Measurements from ENCODE around the gene PCDHGA7. TPM values are rescaled to one million over a fixed set of nuclear protein-coding genes. Genes with fewer than 3 reads are reported as not detected.

The PCDHGA7 gene
- polyA plus RNA-seq, 1 of the 3 experiments (the other 2 are of a cell fraction), result 7.8 TPM

GRCh38 chr5:141354900-141355469 is 27.6 kb upstream of the PCDHGA7 start, which contains the start of gene PCDHGA4:
PCDHGA4 (plus strand) TSS chr5:141355021; CDS start chr5:141355108, 87 bp downstream.
- Histone ChIP-seq H3K4me3 (ENCODE audit: low read depth in 2 of 2, low read length in 1 of 2) (peak within 1 kb of the TSS in 1 of 2 experiments; percentile 28; a peak in 2 of 4 replicates), H3K9ac (no peak within 1 kb of the TSS), H3K36me3 (replicated peaks in 1 of 2; ENCODE audit: control insufficient read depth in 1 of 2, insufficient read depth in 2 of 2, low read length in 1 of 2) (no peaks in the 10 kb centered on the region), H3K4me1 (ENCODE audit: control insufficient read depth in 1 of 2, insufficient read depth in 2 of 2, low read depth in 1 of 2, low read length in 1 of 2) (no peaks in the 10 kb centered on the region), H3K4me2 (no peak within 1 kb of the TSS), H4K20me1 (ENCODE audit: insufficient read depth) (no peaks in the 10 kb centered on the region), H3K27ac (ENCODE audit: low read depth in 2 of 2, low read length in 1 of 2) (no peak within 1 kb of the TSS), H3F3A (replicated peaks; ENCODE audit: insufficient read depth) (no peaks in the 10 kb centered on the region), H2AFZ (ENCODE audit: low read depth) (0 out of 2 replicates have a peak within 1 kb of the TSS, but pooled peaks have one; percentile 13), H3K79me2 (ENCODE audit: insufficient read depth) (no peaks in the 10 kb centered on the region), H3K9me3 (no peaks in the 10 kb centered on the region; the same call in 1 of the 2 replicates), H3K9me2 (no peaks in the 10 kb centered on the region), H3K27me3 (ENCODE audit: insufficient read depth) (no peaks in the 10 kb centered on the region)
- POLR2A ChIA-PET, result interaction anchor here (0.7 kb wide), 1 partner anchor 206 kb away, joined by 3 read pairs; no protein-coding TSS in a partner anchor
- CTCF ChIA-PET, result interaction anchor here (0.8 to 1.7 kb wide), 8 partner anchors 122 to 212 kb away, joined by 3 to 8 read pairs (median 4); partner anchors contain the start of gene PCDHB6
- no peak for DNase-seq
- WGBS (ENCODE audit: low lambda C conversion rate), result 50% methylated on average over 23 of the region's 29 CpGs
- TF ChIP-seq SMC3 (IDR thresholded peaks at IDR 0.05; ENCODE audit: low read depth, low read length) (0 out of 2 replicates have a peak, but pooled peaks have one; percentile 11), EP300 (IDR thresholded peaks at IDR 0.05; ENCODE audit: borderline replicate concordance in 1 of 2, low read depth in 1 of 2, low read length in 1 of 2) (no peak), POLR2AphosphoS5 (IDR thresholded peaks at IDR 0.05; ENCODE audit: low read depth, low read length) (no peak), YY1 (IDR thresholded peaks at IDR 0.05; ENCODE audit: low read depth) (no peak), FOXJ3 (CRISPR knock-in tag; IDR thresholded peaks at IDR 0.05) (no peak), RAD21 (IDR thresholded peaks at IDR 0.05; ENCODE audit: low read length) (0 out of 2 replicates have a peak, but pooled peaks have one; percentile 33), SIN3A (IDR thresholded peaks at IDR 0.05; ENCODE audit: borderline replicate concordance, low read depth, low read length) (no peak), TCF12 (IDR thresholded peaks at IDR 0.05) (no peak), RCOR1 (IDR thresholded peaks at IDR 0.05; ENCODE audit: low read length) (no peak), NRF1 (IDR thresholded peaks at IDR 0.05; ENCODE audit: low read depth, low read length) (no peak), FOXM1 (IDR thresholded peaks at IDR 0.05; ENCODE audit: low read depth) (no peak), RFX5 (IDR thresholded peaks at IDR 0.05; ENCODE audit: low read length) (no peak), CHD2 (IDR thresholded peaks at IDR 0.05; ENCODE audit: low read length, partially characterized antibody) (no peak), CTCF (IDR thresholded peaks at IDR 0.05) (peak; percentile 59), GATA2 (CRISPR knock-in tag; IDR thresholded peaks at IDR 0.05) (no peak), EZH2phosphoT487 (IDR thresholded peaks at IDR 0.05; ENCODE audit: borderline replicate concordance, low read depth) (no peak), ELF1 (IDR thresholded peaks at IDR 0.05) (no peak), TAF1 (IDR thresholded peaks at IDR 0.05; ENCODE audit: borderline replicate concordance, low read depth, low read length) (no peak)
- TF ChIP-seq, protein P1, sequence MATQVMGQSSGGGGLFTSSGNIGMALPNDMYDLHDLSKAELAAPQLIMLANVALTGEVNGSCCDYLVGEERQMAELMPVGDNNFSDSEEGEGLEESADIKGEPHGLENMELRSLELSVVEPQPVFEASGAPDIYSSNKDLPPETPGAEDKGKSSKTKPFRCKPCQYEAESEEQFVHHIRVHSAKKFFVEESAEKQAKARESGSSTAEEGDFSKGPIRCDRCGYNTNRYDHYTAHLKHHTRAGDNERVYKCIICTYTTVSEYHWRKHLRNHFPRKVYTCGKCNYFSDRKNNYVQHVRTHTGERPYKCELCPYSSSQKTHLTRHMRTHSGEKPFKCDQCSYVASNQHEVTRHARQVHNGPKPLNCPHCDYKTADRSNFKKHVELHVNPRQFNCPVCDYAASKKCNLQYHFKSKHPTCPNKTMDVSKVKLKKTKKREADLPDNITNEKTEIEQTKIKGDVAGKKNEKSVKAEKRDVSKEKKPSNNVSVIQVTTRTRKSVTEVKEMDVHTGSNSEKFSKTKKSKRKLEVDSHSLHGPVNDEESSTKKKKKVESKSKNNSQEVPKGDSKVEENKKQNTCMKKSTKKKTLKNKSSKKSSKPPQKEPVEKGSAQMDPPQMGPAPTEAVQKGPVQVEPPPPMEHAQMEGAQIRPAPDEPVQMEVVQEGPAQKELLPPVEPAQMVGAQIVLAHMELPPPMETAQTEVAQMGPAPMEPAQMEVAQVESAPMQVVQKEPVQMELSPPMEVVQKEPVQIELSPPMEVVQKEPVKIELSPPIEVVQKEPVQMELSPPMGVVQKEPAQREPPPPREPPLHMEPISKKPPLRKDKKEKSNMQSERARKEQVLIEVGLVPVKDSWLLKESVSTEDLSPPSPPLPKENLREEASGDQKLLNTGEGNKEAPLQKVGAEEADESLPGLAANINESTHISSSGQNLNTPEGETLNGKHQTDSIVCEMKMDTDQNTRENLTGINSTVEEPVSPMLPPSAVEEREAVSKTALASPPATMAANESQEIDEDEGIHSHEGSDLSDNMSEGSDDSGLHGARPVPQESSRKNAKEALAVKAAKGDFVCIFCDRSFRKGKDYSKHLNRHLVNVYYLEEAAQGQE (IDR thresholded peaks at IDR 0.05; ENCODE audit: low read depth, low read length), result no peak
- TF ChIP-seq, protein P2, sequence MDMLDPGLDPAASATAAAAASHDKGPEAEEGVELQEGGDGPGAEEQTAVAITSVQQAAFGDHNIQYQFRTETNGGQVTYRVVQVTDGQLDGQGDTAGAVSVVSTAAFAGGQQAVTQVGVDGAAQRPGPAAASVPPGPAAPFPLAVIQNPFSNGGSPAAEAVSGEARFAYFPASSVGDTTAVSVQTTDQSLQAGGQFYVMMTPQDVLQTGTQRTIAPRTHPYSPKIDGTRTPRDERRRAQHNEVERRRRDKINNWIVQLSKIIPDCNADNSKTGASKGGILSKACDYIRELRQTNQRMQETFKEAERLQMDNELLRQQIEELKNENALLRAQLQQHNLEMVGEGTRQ (IDR thresholded peaks at IDR 0.05; ENCODE audit: borderline replicate concordance, low read depth, low read length), result no peak

Data from SK-N-SH (cell line).